Activated CD8-positive, alpha-beta memory T cell treated with anti-CD3 and anti-CD28 coated beads for 24 hours (primary cell): ENCODE results near the gene SCN7A.
A peak's percentile ranks its signal among the peaks of the same experiment; 100 is the strongest.
"Not testable (repeated sequence)": the region's sequence is repeated elsewhere in the genome, so short reads cannot be mapped to it uniquely, and the experiment has no call there.

Experiments
- DNase-seq: peaks from one replicate; pipeline ENCODE4 v3.0.0-alpha.2; 2020

The SCN7A gene

GRCh38 chr2:166388481-166389070 lies 105.5 kb downstream of the SCN7A start:
- no peak for DNase-seq

DNA sequence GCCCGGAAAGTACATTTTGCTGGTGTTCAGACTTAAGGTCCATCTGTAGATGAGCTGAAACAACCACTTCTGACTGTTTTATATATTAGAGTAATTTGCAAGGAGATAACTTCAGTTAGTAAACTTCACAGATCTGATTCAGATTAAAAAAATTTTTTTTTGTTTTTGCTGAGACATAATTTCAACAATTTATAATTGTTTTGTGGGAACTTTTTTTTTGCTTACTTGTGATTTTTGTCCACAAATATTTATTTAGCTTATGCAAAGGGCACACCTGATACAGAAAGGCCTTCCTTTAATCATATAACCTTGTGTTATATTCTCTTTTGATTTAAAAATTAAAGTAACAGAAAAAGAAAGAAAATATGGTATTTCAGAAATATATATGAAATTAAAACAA lies 108.7 kb downstream of the SCN7A start:
- DNase-seq = no peak

GRCh38 chr2:166384774-166385173 lies 109.3 kb downstream of the SCN7A start:
- DNase-seq = no peak

GRCh38 chr2:166382448-166382847 lies 111.6 kb downstream of the SCN7A start:
- no peak for DNase-seq

DNA sequence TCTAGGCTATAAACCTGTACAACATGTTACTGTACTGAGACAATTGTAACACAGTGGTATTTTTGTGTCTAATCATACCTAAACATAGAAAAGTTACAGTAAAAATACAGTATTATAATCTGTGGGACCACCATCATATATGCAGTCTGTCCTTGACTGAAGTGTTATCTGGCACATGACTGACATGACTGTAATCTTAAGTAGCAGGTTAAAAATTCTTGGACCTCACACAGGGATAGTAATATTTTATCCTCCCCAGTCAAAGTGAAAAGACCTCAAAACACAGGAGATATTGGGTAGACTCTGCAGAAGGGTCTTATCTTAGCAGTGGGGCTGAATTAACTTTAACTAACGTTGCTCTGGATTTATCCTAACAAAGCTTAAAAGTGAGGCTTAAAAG lies 113.4 kb downstream of the SCN7A start:
- no peak for DNase-seq

GRCh38 chr2:166376873-166377272 lies 117.2 kb downstream of the SCN7A start:
- DNase-seq = no peak

DNA sequence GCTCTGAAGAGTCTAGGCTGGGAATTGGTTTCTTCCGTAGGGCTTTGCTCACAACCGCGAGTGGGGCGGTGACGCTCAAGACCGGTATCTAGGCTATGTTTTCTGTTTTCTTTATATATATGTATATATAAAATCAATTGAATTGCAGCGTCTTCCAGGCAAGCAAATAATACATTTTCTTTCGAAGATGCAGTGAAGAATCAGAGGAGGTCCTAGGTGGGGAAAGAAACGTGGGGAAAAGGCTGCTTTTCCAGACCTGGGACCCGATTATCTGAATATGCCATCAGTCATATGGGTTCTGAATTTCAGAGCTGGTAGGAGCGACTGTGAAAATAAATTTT lies 117.6 kb downstream of the SCN7A start:
- DNase-seq = no peak

DNA sequence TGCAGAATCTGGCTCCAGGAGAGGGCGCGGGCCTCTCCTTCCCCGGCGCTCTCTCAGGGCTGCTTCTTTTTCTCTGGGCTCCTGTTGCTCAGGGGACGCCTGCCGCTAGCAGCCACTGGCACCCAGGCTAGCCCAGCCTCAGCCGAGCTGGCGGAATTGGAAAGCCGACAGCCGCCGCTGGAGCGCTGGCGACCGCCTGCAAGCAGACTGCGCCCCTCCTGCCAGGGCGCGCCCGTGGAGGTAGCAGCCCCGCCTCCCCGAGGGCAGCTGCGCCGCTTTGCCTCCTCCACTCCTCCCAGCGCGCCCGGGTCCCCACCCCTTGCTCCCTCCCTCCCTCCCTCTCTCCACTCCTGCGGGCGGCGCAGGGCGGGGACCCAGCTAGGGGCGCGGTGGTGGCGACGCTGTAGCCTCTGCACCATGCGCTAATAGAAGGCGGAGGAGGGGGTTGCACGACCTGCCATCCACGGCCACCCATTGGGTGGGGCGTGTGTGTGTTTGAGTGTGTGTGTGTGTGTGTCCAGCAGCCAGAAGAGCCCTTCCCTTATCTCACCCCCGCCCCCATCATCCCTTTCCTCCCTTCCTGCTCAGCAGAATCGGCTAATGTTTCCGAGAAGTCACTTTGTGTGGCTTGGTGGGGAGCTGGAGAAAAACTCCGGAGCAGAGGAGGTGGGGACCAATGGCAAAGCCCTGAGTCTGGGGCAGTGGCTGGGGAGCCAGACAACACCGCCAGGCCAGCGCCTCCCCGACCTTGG lies 118.1 kb downstream of the SCN7A start, which contains the start of gene SCN9A:
Gene SCN9A (minus strand): TSS at position 209 of the 752 bp plus-strand sequence. CDS start 64,188 bp downstream, outside the sequence.
- DNase-seq = peak; percentile 60

DNA sequence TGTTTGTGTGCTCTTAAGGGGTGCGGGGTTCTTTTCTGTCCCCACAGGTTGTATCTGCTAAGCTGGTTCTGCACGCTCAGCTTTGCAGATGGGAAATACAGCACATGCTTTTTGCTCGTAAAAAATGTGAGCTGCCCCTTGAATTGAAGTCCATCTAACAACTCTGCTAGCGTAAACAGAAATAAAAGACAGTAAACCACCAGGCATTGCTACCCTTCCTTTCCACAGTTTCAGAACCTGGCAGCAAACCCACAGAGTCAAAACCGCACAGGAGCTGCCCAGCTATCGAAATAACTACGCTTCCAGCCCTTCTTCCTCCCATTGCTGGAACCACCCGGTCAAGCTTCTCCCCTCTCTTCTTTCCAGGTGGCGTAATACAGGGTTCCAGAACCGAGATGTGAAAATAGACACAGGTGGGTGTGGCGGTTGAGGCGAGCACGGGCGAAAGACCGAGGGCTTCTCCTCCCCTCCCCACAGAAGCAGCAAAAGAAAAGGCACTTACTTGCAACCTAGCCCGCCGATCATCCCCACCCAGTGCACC lies 118.8 kb downstream of the SCN7A start:
- DNase-seq = no peak

GRCh38 chr2:166373951-166374350 lies 120.1 kb downstream of the SCN7A start:
- no peak for DNase-seq

DNA sequence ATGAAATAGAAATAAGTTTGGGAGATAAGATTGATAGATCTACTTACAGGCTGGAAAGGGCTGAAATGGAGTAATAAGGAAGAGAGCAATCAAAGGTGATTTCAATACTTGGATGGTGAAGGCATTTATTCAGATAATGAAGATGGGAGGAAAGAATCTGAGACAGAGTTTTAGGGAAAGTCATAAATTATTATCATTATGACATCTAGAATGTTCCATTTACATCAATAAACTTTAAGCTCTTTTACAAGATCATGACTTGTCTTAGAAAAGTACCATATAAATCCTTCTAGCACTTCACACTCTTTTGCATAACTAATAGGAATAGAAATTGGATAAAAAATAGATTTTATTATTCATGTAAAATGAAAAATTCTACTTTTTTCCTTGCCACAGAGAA lies 120.5 kb downstream of the SCN7A start:
- DNase-seq = no peak

GRCh38 chr2:166373105-166373504 lies 120.9 kb downstream of the SCN7A start:
- DNase-seq = no peak

DNA sequence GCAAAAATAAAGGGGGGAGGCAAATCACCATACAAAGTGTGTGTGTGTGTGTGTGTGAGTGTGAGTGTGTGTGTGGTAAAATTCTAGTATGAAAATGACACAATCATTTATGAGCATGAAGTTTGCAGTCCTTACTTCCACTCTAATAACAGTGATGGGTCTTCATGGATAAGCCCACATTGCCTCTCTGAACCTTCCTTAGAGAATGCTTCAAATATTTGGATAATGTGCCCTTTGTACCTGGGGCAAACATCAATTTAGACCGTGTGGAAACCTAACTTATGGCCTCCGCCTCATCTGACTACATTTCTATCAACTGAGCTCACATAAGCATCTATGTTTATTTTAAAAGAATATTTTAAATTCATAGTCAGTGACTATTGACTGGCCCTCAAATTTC lies 122.0 kb downstream of the SCN7A start:
- DNase-seq = no peak

DNA sequence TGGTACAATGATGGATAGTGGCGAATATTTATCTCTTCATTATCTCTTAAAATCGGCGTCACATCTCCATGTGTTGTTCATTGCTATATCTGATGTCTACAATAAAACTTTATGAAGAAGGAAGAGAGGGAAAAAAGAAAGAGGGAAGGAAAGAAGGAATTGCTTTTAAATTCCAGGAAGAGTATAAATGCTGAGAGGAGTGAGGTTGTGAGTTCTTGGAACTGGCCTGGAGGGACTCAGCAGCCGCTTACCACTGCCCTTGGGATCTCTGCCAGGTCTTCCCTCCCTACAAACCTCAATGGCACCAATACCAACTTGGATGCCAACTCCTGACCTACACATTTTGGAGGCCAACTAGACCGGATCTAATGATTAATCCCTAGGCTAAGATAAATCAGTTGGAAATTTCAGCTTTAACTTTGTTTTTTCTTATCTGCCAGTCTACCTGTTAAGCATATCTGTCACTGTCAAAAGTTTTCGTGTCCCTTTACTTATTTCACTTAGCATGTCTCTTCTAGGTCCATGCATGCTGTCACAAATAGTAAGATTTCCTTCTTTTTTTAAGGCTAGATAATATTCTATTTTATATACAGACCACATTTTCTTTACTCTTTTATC lies 128.1 kb downstream of the SCN7A start:
- DNase-seq = no peak

DNA sequence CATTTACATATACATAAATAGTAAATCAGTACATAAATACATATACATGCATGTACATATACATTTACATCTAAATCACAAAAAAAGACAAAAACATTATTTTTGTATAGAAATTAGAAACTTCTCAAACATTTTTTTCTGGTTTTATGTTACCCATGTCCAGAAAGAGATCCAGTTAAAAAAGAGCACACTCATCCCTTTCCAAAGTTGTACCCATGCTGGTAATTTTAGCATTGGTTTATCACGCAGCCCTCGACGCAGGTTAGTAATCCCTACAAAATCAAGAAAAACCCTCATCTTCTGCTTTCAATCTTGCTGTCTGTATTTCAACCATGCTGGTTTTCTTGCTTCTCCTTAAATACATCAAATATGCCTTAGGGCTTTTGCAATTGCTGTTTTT lies 128.8 kb downstream of the SCN7A start:
- no peak for DNase-seq

- no peak for DNase-seq
Measured at GRCh38 chr2:166364476-166365161, 129.4 kb downstream of the SCN7A start.

DNA sequence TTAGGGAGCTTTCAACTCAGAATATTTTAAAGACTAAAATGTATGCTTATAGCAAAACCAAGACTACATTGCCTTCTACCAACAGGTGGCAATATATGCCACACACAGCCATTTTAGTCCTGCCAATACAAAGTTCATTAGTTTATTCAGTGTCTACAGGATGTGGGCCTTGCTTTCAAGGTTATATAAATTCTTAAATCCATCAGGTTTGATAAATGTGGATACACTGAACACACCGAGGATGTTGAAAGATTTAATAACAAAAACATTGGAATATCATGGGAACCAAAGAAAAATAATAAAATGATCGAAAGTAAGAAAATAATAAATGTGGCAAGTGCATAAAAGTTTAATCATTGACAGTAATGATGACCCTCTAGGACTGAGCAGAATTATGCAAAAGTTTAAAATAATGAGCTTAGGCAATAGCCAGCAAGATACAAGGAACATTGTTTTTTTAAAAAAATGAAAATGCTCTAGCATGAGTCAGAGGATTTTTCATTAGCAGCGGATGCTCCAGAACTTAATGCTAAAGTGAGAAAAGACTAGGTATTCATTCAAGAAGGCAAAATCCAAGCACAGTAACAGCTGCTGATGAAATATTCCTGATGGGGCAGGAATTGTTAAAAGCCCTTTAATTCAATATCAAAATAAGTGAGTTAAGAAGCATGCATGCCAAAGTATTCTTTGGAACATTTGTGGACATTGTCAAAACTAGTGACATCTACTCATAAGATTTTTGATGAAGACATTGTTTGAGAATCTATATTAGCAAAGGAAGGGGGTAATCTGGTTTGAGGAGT lies 132.5 kb downstream of the SCN7A start:
- no peak for DNase-seq

DNA sequence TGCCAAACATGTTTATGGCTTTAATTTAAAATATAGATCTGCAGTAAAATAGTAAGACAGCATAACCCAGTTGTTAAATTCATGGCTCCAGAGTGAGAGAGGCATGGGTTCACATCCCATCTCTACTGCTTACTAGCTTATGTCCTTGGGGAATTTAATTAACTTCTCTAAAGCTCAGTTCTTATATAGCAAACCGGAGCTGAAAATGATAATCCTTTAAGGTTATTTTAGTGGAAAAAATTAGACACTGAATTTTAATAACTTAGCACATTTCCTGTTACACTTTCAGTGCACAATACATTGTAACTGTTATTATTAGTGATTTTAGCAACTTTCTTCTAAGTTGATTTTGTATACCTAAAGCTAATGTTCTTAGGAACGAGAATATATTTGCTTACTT lies 133.1 kb downstream of the SCN7A start:
- no peak for DNase-seq

DNA sequence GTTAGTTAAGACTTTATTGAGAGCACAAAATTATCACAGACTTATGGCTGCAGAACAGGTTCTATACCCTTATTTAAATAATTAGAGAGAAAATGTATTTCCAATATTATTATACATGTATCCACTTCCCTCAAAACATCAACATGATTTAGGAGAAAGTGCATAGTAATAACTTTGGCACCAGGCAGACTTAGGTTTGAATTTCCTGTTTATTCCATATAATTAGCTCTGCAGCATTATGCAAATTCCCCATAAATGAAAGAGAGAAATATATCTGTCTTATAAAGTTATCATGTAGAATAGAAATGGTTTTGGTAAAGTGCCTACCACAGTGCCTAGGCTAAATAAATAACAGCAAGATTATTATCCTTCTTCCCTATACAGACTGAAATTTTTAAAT lies 133.6 kb downstream of the SCN7A start:
- no peak for DNase-seq

DNA sequence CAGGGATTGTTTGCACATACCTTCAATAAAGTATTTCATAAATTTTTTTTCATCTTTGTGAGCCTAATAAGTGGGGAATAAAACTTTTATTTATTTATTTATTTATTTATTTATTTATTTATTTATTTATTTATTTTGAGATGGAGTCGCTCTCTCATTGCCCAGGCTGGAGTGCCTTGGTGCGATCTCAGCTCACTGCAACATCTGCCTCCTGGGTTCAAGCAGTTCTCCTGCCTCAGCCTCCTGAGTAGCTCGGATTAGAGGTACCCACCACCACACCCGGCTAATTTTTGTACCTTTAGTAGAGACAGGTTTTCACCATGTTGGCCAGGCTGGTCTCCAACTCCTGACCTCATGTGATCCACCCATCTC lies 136.1 kb downstream of the SCN7A start:
- not testable (repeated sequence) for DNase-seq

GRCh38 chr2:166357068-166357949 lies 136.7 kb downstream of the SCN7A start:
- DNase-seq = no peak
